Measurements from ENCODE around the gene TNNC1. TPM values are rescaled to one million over a fixed set of nuclear protein-coding genes. Genes with fewer than 3 reads are reported as not detected.

Gene TNNC1
- total RNA-seq, 4 donors from 2014 or later, result 5,017 to 11,453 (median 7,253) TPM

DNA sequence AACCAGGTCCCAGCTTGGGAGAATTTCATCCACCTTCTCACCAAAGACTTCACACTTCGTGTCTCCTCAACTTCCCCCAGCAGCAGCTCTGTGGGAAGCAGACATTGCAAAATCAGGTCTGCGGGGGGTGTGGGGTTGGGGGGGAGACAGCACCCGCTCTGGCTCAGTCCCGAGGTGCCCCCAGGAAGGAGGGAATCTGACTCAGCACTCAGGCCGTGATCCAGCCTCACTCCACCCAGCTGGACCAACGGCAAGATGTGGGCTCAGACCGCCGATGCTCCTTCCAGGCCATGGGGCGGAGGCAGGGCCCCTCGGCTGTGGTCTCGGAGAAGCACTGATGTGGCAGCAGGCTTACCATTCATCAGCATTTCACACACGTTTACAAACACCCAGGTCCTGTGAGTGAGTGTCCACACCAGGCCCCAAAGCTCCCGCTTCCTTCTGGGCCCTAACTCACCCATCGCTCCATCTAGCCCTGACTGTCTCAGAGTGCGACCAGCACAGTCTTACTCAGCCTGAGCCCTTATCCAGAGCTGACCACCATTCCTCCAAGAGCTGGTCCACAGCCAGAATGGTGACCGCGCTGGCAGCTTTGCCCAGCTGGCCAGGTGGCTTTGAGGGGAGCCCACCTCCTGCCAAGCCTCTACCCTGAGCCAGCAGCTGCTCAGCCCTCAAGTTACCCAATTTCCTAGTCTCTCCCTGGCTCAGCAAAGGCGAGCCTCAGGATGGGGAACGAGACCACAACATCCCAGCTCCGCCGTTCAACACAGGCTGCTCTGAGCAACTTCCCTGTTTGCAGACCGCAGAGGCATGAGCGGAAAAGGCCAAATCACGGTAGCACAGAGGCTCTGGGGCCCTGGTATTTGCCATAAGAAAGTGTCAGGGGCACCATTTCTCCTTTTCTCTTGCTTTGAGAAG lies 44.6 kb upstream of the TNNC1 start:
- no peaks in the 10 kb centered on the region for H3K27me3 ChIP-seq
- ATAC-seq, result no peak
- TF ChIP-seq CTCF (IDR thresholded peaks at IDR 0.05 in 4 of 5, conservative IDR thresholded peaks at IDR 0.05 in 1 of 5) (no peak), POLR2A (IDR thresholded peaks at IDR 0.05) (no peak)
- H3K9me3 ChIP-seq, result no peaks in the 10 kb centered on the region
- H3K4me1 ChIP-seq, result peaks cover 7 to 12% of the 10 kb centered on the region in 2 donors
- no peak overlapping the region for H3K4me3 ChIP-seq
- no peaks in the 10 kb centered on the region for H3K36me3 ChIP-seq
- peak; percentile 33 to 56 for DNase-seq
- intact Hi-C loops (cut with DNase I; ENCODE audit: low total_unique reads) (no loop called here), in situ Hi-C loops (cut with MboI; ENCODE audit: low sequenced_read_pairs in 4 of 4) (no loop called here)
- H3K27ac ChIP-seq, result no peak overlapping the region

- in situ Hi-C loops (cut with MboI; ENCODE audit: low sequenced_read_pairs in 4 of 4), result no loop called here
- Histone ChIP-seq H3K4me3 (peak overlapping the region; percentile 37 to 47 (median 41)), H3K4me1 (peaks cover 22 to 28% of the 10 kb centered on the region in 2 donors), H3K36me3 (peaks cover 0 to 21% of the 10 kb centered on the region in 2 donors), H3K9me3 (no peaks in the 10 kb centered on the region), H3K27me3 (no peaks in the 10 kb centered on the region), H3K27ac (peak overlapping the region; percentile 42 to 70 (median 66))
- TF ChIP-seq POLR2A (IDR thresholded peaks at IDR 0.05), result no peak
- no peak for TF ChIP-seq CTCF (IDR thresholded peaks at IDR 0.05 in 4 of 5, conservative IDR thresholded peaks at IDR 0.05 in 1 of 5)
- peak in 1 of 2 donors; percentile 47 for ATAC-seq
- intact Hi-C loops (cut with DNase I; ENCODE audit: low total_unique reads), result no loop called here
- DNase-seq, result no peak
These were observed 42.1 kb upstream of the TNNC1 start for GRCh38 chr3:52495777-52496602.

DNA sequence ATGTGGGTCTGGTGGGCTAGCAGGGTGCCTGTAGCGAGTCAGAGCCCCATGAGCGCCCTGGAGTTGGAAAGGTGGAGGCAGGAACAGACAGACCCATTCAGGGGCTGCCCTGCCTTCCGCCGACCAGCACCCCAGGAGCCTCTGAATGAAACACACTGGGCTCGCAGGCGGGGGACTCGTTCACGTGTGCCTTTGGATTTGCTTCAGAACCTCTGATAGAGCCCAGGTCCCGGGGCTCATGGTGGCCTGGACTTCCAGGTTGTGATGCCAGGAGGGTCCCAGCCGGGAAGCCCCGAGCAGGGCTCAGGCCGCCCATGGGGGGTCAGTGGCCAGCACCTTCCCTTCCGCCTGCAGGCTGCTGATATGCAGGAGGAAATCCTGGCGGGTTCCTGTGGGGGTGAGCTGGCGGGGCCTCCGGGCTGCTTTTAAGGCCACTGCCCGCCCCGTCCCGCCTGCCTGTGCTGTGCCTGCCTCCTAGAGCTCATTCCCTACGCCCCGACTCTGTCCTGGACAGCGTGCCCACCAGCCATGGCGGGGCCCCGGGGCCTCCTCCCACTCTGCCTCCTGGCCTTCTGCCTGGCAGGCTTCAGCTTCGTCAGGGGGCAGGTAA lies 41.1 kb upstream of the TNNC1 start, which contains the start of gene STAB1:
Gene STAB1, plus strand, starts transcription at position 453 of the 610 bp plus-strand sequence. Its CDS starts 76 bp downstream, at position 529.
- peak in 1 of 2 donors; percentile 40 for ATAC-seq
- Histone ChIP-seq H3K4me1 (peaks cover 27 to 31% of the 10 kb centered on the region in 2 donors), H3K4me3 (peak within 1 kb of the TSS; percentile 37 to 47 (median 41)), H3K27me3 (no peaks in the 10 kb centered on the region), H3K36me3 (peaks cover 0 to 31% of the 10 kb centered on the region in 2 donors), H3K9me3 (no peaks in the 10 kb centered on the region), H3K27ac (peak within 1 kb of the TSS; percentile 61 to 70 (median 66))
- TF ChIP-seq CTCF (IDR thresholded peaks at IDR 0.05 in 4 of 5, conservative IDR thresholded peaks at IDR 0.05 in 1 of 5) (no peak), POLR2A (IDR thresholded peaks at IDR 0.05) (no peak)
- intact Hi-C loops (cut with DNase I; ENCODE audit: low total_unique reads) (no loop called here), in situ Hi-C loops (cut with MboI; ENCODE audit: low sequenced_read_pairs in 4 of 4) (no loop called here)
- peak in 1 of 2 donors; percentile 26 for DNase-seq

DNA sequence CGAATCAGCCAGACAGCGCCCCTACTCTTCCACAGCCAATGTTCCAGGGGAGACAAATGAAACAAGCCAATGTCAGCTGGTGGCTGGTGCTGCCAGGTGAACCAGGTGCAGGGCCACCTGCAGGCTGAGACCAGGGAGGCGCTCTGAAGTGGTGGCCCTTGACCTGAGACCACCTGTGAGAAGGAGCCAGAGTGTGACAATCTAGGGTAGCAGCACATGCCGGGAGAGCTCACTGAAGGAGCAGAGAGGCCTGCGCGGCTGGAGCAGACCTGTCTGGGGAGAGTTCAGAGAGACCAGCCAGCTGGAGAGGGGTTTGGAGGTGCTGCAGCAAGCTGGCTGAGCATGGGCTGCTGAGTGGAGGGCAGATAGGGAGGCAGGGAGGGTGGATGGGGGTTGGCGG lies 40.6 kb upstream of the TNNC1 start:
- peak overlapping the region; percentile 50 to 64 (median 60) for H3K27ac ChIP-seq
- peaks cover 0 to 36% of the 10 kb centered on the region in 2 donors for H3K36me3 ChIP-seq
- no peaks in the 10 kb centered on the region for H3K9me3 ChIP-seq
- DNase-seq, result no peak
- intact Hi-C loops (cut with DNase I; ENCODE audit: low total_unique reads), result no loop called here
- peaks cover 32 to 37% of the 10 kb centered on the region in 2 donors for H3K4me1 ChIP-seq
- ATAC-seq, result no peak
- peak overlapping the region in 1 of 4 donors; percentile 43 for H3K4me3 ChIP-seq
- in situ Hi-C loops (cut with MboI; ENCODE audit: low sequenced_read_pairs in 4 of 4), result no loop called here
- TF ChIP-seq CTCF (IDR thresholded peaks at IDR 0.05 in 4 of 5, conservative IDR thresholded peaks at IDR 0.05 in 1 of 5) (no peak), POLR2A (IDR thresholded peaks at IDR 0.05) (no peak)
- no peaks in the 10 kb centered on the region for H3K27me3 ChIP-seq
